Measurements from ENCODE around the gene PIAS4. TPM values are rescaled to one million over a fixed set of nuclear protein-coding genes. Genes with fewer than 3 reads are reported as not detected.
"Not testable (repeated sequence)": the region's sequence is repeated elsewhere in the genome, so short reads cannot be mapped to it uniquely, and the experiment has no call there.

The PIAS4 gene
- 29.8 and 34.4 TPM in 2 replicates for total RNA-seq

- intact Hi-C loops (cut with micrococcal nuclease): loop anchor here (1.0 kb wide), 3 partner anchors 17 to 59 kb away; partner anchors contain the start of genes EEF2 and ZBTB7A
These were observed at the start of gene PIAS4 for GRCh38 chr19:4007021-4007835. Gene PIAS4 (plus strand): TSS chr19:4007736. CDS start chr19:4007761, 25 bp downstream.

- intact Hi-C loops (cut with micrococcal nuclease): no loop called here
These were observed 48.4 kb upstream of the PIAS4 start for GRCh38 chr19:3958836-3959765.

- intact Hi-C loops (cut with micrococcal nuclease): no loop called here
These were observed 47.8 kb upstream of the PIAS4 start for GRCh38 chr19:3959766-3960131.

GRCh38 chr19:3961007-3961406, 46.5 kb upstream of the PIAS4 start:
- intact Hi-C loops (cut with micrococcal nuclease): no loop called here

- intact Hi-C loops (cut with micrococcal nuclease): no loop called here
These were observed 43.9 kb upstream of the PIAS4 start for GRCh38 chr19:3963458-3964255.

GRCh38 chr19:3964256-3965194, 43.0 kb upstream of the PIAS4 start:
- intact Hi-C loops (cut with micrococcal nuclease): no loop called here

- intact Hi-C loops (cut with micrococcal nuclease): no loop called here
These were observed 41.2 kb upstream of the PIAS4 start for GRCh38 chr19:3966051-3967017.

- intact Hi-C loops (cut with micrococcal nuclease): not testable (repeated sequence)
These were observed 39.6 kb upstream of the PIAS4 start for GRCh38 chr19:3967983-3968382.

- intact Hi-C loops (cut with micrococcal nuclease): no loop called here
These were observed 38.7 kb upstream of the PIAS4 start for GRCh38 chr19:3968556-3969434.

- intact Hi-C loops (cut with micrococcal nuclease): loop anchor here (2.0 kb wide), 1 partner anchor 15 kb away; the partner anchor contains the start of gene EEF2
These were observed 37.9 kb upstream of the PIAS4 start for GRCh38 chr19:3969435-3970312.

GRCh38 chr19:3970313-3970807, 37.2 kb upstream of the PIAS4 start:
- intact Hi-C loops (cut with micrococcal nuclease): loop anchor here (2.0 kb wide), 1 partner anchor 14 kb away; the partner anchor contains the start of gene EEF2

- intact Hi-C loops (cut with micrococcal nuclease): loop anchor here (2.0 kb wide), 1 partner anchor 14 kb away; the partner anchor contains the start of gene EEF2
These were observed 36.5 kb upstream of the PIAS4 start, which contains the start of gene DAPK3 for GRCh38 chr19:3970808-3971598. Gene DAPK3 (minus strand): TSS chr19:3971099. CDS start chr19:3969735, 1,364 bp downstream.

- intact Hi-C loops (cut with micrococcal nuclease): no loop called here
These were observed 32.4 kb upstream of the PIAS4 start for GRCh38 chr19:3975144-3975543.

- intact Hi-C loops (cut with micrococcal nuclease): no loop called here
These were observed 31.9 kb upstream of the PIAS4 start for GRCh38 chr19:3975637-3976087.

GRCh38 chr19:3976495-3977241, 30.9 kb upstream of the PIAS4 start:
- intact Hi-C loops (cut with micrococcal nuclease): no loop called here
